Hypothalamus (tissue), 51 donors: ENCODE data around the gene LCAT.
A peak's percentile ranks its signal among the peaks of the same experiment; 100 is the strongest.
"Not testable (repeated sequence)": the region's sequence is repeated elsewhere in the genome, so short reads cannot be mapped to it uniquely, and the experiment has no call there.

Experiments used
- DNase-seq, 51 donors: peaks; one replicate each; lab custom pipeline; 2025; lab: John Stamatoyannopoulos, UW

The LCAT gene

GRCh38 chr16:67917140-67917851 is 26.6 kb downstream of the LCAT start:
- DNase-seq, result peak in 36 of 51 donors; percentile 12 to 82 (median 60)

DNA sequence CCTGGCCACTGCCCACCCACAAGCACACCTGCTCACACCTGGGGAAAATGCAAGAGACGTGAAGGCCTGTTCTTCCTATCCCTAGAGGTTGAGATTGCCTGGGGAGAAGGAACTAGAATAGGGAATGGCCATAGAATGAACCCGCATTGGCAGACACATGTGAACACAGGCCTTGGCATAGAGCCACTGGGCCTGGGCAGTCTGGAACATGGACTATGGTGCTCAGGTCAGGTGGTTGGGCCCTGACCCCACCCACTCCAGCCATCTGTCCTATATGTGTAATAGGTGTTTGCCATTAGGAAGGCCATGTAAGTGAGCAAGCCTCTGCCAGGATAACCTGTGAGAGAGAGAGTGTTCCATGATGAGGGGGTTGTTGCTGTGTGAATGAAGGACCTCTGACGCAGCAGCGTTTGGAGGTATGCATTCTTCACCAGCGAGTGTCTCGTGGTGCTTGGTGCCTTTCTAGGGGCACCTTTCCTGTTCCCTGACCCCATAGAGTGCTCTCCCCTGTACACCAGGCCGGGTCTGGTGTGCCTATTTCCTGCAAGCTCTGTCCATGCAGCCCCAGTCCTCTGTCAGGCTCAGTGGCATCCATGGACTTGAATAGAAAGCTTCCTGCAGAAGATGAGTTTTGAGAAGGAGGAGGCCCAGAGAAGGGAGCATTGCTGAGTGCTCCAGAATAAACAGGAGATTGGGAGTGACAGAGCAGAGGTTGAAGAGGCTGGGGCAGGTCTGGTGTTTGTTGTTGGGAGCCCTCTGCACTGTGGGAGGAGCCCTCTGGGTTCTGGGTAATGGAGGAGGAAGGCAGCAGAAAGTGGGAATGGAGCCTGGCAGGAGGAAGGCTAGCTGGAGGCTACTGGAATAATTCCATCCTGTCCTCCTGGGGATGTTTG is 27.8 kb downstream of the LCAT start:
- DNase-seq, result no peak

- DNase-seq, result not testable (repeated sequence)
These were observed 28.5 kb downstream of the LCAT start for GRCh38 chr16:67915496-67915769.

DNA sequence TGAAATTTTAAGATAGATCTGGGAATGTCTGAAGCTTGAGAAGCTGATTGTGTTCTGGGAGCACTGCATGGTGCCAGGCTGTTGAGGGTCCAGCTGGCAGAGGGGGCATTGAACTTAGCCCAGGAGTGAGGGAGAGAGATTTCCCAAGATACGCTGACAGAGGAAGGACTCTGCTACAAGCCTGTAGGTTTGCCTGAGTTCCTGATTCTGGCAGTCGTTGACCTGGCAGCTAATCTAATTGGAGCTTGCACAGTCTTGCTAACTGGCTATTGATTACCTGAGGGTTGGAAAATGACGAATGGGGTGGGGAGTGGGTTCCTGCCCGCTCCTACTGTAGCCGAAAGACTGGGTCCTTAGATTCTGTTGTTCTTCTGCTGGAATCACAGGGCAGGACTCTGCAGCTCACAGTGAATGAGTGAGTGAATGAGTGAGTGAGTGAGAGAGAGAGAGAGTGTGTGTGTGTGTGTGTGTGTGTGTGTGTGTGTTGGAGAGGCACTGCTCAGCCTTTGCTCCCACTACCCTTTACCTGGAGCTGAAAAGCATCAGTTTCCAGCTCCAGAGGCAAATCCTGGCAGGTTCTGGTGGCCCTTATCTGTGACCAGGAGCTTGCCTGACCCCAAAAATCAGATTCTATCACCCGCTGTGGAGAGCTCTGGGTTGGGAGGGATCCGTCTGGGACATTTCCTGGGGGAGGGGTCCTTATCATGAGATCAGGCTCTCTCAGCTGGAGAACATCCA is 29.0 kb downstream of the LCAT start:
- DNase-seq, result no peak

- peak in 39 of 51 donors; percentile 13 to 95 (median 70) for DNase-seq
These were observed 33.8 kb downstream of the LCAT start for GRCh38 chr16:67910158-67910557.

DNA sequence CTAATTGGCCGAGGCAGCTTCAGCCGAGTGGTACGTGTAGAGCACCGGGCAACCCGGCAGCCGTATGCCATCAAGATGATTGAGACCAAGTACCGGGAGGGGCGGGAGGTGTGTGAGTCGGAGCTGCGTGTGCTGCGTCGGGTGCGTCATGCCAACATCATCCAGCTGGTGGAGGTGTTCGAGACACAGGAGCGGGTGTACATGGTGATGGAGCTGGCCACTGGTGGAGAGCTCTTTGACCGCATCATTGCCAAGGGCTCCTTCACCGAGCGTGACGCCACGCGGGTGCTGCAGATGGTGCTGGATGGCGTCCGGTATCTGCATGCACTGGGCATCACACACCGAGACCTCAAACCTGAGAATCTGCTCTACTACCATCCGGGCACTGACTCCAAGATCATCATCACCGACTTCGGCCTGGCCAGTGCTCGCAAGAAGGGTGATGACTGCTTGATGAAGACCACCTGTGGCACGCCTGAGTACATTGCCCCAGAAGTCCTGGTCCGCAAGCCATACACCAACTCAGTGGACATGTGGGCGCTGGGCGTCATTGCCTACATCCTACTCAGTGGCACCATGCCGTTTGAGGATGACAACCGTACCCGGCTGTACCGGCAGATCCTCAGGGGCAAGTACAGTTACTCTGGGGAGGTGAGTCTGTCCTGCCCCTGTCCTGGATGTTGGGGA is 34.7 kb downstream of the LCAT start:
- no peak for DNase-seq

GRCh38 chr16:67907397-67908180 is 36.3 kb downstream of the LCAT start:
- peak in 1 of 51 donors; percentile 18 for DNase-seq

DNA sequence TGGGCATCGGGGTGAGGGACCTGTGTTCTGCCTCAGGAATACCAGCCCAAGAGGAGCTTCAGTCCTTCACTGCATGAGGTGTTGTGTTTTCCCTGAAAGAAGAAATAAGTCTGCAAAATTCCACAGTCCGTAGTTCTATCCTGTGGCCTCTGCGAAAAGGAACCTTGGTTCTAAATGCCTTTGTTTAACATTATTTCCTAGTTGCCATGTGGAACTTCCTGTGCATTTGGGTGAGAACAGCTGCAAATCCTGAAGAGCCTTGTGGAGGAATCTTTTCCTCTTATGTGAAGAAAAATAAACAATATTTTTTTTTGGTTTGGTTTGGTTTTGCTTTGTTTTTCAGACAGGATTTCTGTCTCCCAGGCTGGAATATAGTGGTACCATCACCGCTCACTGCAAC is 41.1 kb downstream of the LCAT start:
- DNase-seq, result no peak

DNA sequence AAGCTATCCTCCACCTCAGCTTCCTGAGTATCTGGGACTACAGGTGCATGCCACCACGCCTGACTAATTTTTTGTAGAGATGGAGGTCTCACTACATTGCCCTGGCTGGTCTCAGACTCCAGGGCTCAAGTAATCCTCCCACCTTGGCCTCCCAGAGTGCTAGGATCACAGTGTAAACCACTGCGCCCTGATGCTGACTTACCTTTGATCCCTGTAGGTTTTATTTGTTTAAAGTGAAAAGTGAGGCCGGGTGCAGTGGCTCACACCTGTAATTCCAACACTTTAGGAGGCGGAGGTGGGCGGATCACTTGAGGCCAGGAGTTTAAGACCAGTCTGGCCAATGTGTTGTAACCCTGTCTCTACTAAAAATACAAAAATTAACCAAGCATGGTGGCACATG is 42.2 kb downstream of the LCAT start:
- no peak for DNase-seq

DNA sequence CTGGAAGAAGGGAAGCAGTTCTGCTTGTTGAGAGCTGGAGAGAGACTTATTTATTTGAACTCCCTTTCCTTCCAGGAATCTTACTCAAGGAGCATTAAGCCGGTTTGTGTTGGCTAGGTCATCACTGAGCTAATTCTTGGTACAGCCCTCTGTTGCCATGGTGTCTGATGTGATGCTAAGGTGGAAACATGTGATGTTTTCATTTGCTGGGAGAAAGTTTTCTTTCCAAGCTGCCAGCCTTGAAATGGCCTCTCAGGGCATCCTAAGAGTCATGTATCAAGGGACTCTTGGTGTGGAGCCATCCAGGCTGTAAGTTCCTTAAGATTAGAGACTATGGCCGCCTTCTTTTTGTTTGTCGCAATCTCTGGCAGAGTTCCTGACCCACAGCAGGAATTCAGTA is 46.7 kb downstream of the LCAT start:
- DNase-seq, result peak in 10 of 51 donors; percentile 6 to 48 (median 17)

- DNase-seq, result peak in 1 of 51 donors; percentile 55
These were observed 50.0 kb downstream of the LCAT start for GRCh38 chr16:67893743-67894399.

- peak; percentile 43 to 98 (median 94) for DNase-seq
These were observed 50.8 kb downstream of the LCAT start, which contains the start of gene PSKH1 for GRCh38 chr16:67892899-67893742. Gene PSKH1, plus strand, starts transcription at chr16:67893254. Its CDS starts 15,496 bp downstream, at chr16:67908750.

GRCh38 chr16:67892375-67892774 is 51.5 kb downstream of the LCAT start:
- DNase-seq, result no peak
